Measurements from ENCODE around the gene SGMS1.
"Not testable (repeated sequence)": the region's sequence is repeated elsewhere in the genome, so short reads cannot be mapped to it uniquely, and the experiment has no call there.

Gene SGMS1

DNA sequence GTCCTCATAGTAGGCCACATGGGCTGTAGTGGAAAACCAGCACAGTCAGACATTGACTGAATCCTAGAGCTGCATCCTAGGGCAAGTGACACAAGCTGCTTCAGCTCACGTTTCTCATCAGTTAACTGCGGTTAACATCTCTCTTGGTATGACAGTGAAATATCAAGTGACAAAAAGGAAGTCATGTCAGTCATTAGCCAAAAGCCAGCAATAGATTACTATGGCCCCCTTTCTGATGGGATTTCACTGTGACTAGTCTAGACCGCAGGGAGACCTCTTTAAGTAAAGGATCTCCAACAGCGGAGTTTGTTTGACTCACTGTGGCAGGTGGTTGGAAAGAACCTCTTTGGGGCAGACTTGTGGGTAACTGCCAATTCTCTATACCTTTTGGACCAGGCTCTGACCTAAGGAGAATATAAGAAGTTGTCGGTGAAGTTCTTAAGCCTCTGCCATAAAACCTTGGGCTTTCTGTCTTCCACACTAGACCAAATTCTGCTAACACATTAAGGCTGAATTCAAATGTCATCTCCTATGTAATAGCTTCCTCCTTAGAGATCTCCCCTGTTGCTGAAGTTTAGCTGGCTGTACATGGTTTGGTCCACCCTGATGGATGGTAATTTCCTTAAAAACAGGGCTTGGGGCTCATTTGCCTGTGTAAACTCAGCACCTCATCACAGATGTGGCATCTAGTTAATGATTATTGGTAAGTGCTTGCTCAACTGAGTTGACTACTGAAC lies 115.3 kb downstream of the SGMS1 start:
- no peak for DNase-seq (ENCODE audit: low read depth)

DNA sequence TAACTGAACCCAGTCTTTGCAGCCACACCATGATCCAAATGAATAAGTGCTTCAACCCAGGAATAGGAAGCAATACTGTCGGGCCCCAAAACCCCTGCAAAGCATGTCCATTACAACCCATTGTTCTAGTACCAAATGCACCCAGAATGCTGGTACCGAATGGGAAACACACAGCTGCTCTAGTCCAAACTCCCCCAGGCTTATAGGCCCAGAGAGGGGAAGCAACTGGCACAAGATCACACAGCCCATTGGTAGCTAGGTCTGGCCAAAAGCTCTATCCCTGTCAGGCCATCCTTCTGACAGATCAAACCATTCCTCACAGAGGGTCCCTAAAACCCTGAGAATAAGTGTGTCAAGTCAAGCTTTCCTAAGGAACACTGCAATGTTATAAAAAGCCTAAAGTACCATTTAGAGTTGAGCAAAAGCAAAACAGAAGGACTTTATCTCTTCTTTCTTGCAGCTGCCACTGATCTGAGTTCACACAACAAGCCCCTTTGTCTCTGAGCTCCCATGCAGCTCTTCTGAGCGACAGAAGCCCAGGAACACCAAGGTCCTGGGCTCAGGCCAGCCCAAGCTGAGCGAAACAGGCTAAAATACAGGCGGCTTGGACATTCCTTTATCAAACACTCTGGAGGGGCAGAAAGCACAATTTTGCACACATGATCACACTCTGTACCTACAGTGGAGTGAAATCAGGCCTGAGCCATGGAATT lies 116.7 kb downstream of the SGMS1 start:
- DNase-seq (ENCODE audit: low read depth), result no peak

DNA sequence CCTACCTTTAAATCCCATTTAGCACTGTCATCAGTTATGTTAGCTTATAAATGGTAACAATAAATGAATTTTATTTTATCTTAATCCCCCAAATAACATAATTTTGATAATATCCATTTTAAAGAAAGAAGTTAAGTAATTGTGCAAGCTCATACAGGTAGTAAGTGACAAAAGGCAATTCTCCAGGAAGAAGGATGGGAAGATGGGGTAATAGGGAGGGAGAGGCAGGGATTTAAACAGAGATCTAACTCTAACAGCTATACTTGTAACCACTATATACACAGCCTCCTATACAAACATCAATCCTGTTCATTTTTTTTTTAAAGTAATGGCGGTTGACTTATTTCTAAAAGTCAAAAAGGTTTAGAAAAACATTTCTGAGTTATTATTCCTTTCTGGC lies 119.4 kb downstream of the SGMS1 start:
- DNase-seq (ENCODE audit: low read depth), result no peak

DNA sequence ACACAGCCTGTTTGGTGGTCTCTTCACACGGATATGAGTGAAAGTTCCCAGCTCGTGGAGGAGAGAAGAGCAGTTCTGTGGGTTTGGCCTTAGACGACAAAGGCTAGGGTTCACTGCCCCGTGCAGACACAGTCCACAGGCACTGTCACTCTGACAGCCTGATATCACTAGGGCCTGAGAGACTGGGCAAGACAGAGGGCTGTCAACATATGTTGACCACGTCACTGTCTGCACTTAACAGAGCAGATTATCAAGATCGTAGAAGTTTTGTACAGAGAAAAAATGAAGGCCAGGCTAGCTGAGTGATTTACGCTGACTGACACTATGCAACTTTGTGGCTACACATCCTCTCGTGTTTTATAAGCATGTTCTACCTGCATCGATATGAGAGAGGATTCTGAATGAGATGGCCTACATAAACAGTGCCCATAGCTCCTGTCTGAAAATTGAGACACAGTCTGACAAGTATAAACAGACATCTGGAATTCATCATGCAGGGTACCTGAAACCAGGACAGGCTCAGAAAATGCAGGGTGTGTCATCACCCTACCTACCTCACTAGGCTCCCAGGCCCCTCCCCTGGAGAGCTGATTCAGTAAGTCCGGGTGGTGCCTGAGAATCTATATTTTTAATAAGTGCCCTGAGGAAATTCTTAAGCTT lies 120.0 kb downstream of the SGMS1 start:
- DNase-seq (ENCODE audit: low read depth), result no peak

DNA sequence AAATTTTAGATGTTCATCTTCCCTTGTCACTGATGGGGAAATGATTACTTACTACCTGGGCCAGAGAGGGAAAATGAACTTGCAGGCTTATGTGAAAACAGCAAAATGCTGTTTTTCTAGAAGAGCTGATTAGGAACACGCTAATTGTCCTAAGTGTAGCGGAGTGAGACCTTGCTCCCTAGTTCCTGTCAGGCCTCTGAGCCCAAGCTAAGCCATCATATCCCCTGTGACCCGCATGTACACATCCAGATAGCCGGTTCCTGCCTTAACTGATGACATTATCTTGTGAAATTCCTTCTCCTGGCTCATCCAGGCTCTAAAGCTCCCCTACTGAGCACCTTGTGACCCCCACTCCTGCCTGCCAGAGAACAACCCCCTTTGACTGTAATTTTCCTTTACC lies 120.6 kb downstream of the SGMS1 start:
- not testable (repeated sequence) for DNase-seq (ENCODE audit: low read depth)

DNA sequence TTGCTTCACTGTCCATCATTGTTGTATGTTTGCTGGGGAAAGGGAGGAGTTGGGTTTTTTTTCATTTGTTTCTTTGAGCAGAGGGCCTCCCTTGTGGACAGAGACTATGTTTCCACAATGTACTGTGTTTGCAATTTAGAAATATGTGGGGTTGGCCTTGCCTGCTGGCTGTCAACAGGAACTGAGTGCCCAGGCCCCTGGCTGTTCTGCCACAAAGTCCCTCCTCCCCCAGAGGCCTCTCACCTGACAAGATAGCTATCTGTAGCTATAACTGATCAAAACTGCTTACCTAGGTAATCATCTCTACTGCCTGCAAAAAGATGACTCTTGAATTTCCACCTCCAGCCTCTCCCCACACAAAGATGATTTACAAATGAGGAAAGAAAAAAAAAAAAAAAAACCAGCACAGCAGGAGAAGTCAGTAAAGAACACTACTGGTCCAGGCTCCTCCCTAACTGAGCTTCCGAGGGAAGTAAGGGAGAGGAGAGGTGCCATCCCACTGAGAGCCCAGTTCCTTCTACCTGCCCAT lies 121.8 kb downstream of the SGMS1 start:
- DNase-seq (ENCODE audit: low read depth), result no peak

DNA sequence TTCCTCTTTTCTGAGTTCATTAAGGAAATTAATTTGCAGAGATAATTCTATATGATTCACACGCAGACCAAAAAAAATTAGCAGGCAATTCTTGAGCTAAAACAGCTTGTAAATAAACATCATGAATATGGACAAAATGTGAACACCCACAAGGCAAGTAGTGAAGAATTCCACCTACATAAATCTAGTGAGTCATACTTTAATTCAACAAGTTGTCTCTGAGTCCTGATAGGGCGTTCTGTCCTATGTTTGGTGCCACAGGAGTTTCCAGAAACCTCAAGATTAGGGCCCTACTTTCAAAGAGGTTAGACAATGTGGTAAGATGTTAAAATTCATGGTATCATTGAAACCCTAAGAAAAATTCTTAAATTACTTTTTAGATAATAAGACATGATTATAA lies 122.3 kb downstream of the SGMS1 start:
- no peak for DNase-seq (ENCODE audit: low read depth)

DNA sequence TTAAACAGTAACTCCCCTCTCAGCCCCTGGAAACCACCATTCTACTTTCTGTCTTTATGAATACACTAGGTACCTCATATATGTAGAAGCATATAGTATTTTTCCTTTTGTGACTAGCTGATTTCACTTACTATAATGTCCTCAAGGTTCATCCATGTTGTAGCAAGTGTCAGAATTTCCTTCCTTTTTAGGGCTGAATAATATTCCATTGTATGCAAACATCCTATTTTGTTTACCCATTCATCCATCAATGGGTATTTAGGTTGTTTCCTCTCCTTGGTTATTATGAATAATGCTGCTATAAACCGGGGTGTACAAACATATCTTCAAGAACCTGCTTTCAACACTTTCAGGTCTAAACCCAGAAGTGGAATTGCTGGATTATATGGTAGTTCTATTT lies 125.3 kb downstream of the SGMS1 start:
- no peak for DNase-seq (ENCODE audit: low read depth)

DNA sequence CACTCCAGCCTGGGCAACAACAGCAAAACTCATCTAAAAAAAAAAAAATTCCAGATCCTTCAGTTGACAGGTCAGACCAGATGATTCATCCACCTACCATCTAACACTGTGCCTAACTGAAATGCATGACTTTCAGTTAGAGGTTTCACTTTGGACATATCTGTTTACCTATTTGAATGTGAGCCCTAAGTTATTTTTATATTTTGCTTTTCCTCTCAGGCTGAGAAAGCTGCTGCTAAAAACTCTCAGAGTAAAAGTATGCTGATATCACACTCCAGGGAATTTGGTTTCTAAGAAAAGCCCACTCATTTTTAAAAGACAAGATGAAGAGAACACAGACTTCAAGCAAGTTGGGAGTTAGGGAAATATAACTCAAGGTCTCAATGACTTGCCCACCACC lies 126.0 kb downstream of the SGMS1 start:
- DNase-seq (ENCODE audit: low read depth), result peak; percentile 14

DNA sequence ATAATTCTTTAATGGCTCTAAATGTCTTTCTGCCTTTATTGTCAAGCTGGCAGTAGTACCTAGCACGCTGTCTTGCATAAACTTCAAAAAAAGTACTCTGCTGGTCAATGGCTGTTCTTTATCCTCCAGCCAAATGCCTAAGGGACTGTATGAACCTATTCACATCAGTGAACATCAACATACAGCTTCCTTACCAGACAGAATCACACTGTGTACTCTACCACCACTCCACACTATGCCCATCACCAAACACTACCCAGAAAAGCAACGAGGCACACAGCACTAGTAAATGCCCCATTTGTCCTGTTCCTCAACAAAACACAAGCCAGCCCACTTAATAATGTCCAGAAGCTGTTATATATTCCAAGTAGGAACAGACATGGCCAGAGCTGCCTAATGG lies 127.5 kb downstream of the SGMS1 start:
- no peak for DNase-seq (ENCODE audit: low read depth)

DNA sequence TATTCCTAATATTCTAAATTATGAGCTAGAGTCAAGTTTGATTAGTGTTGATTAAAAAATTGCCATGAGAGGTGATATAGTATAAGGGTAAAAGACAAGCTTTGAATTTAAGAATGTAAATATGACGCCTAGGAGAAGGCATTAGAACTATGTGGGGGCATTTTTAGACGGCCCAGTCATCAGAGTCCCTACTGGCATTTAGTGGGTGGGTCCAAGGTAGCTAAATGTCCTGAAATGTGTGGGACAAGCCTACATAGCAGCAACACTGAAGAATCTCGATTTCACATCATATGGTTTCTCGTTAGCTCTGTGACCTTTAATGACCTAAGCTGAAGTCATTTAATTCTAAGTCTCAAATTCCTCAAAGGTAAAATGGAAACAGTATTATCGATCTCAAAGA lies 133.5 kb downstream of the SGMS1 start:
- no peak for DNase-seq (ENCODE audit: low read depth)

DNA sequence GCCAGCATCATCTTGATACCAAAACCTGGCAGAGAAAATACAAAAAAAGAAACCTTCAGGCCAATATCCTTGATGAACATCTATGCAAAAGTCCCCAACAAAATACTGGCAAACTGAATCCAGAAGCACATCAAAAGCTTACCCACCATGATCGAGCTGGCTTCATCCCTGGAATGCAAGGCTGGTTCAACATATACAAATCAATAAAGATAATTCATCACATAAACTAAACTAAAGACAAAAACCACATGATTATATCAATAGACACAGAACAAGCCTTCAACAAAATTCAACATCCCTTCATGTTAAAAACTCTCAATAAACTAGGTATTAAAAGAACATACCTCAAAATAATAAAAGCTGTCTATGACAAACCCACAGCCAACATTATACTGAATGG lies 139.2 kb downstream of the SGMS1 start:
- DNase-seq (ENCODE audit: low read depth), result not testable (repeated sequence)

DNA sequence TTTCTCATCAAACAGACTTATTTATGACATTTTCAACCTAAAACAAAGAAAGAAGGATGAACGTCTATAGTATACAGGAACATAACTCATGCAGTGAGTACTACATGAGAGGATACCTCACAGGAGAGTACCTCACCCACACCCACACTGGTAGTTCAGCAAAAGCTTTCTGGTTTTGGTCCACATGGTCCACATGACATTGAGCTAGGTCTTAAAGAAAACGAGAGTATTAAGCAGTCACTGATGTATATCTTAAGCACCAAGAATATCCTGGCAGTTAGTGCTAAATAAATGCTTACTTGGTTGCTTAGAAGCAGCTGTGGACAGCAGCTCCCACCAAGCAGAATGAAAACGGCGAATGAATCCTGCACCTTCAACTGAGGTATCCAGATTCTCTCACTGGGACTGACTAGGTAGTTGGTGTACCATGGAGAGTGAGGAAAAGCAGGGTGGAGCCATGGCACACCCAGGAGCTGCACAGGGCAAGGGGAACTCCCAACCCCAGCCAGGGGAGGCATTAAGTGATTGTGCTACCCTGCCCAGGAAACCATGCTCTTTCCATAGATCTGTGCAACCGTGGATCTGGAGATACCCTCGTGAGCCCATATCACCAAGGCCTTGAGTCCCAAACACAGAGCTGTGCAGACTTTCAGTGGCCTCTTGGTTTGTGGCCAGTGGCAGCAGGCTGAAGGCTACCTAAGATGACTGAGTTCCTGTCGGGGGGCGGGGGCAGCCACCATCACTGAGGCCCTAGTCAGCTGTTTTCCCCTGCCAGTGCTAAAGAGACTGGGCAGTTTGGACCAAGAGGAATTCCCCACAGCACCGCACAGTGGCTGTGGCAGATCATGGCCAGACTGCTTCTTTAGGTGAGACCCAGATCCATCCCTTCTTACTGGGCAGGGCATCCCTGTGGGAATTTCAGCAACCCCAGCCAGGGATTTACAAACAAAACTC lies 143.4 kb downstream of the SGMS1 start:
- DNase-seq (ENCODE audit: low read depth), result no peak

DNA sequence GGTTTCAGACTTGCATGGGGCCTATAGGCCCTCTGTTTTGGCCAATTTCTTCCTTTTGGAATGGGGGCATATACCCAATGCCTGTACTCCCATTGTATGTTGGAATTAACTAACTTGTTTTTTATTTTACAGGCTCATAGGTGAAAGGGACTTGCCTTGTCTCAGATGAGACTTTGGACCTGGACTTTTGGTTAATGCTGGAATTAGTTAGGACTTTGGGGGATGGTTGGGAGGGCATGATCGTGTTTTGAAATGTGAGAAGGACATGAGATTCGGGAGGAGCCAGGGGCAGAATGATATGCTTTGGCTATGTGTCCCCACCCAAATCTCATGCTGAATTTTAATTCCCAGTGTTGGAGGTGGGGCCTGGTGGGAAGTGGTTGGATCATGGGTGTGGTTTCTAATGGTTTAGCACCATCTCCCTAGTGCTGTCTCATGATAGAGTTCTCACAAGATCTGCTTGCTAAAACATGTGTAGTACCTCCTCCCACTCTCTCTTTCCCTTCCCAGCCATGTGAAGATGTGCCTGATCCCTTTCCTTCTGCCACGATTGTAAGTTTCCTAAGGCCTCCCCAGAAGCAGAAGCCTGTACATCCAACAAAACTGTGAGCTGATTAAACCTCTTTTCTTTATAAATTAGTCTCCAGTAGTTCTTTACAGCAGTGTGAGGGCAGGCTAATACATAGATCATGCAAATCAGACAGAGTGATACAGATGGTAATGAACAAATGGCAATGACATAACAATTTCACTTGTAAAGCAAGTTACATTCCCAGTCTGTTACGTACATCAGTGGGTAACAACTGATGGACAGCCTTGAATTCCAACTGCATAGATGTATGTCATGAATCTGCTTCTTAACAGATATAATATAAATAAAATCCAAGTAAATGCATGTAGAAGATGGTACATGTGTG lies 146.2 kb downstream of the SGMS1 start:
- no peak for DNase-seq (ENCODE audit: low read depth)

DNA sequence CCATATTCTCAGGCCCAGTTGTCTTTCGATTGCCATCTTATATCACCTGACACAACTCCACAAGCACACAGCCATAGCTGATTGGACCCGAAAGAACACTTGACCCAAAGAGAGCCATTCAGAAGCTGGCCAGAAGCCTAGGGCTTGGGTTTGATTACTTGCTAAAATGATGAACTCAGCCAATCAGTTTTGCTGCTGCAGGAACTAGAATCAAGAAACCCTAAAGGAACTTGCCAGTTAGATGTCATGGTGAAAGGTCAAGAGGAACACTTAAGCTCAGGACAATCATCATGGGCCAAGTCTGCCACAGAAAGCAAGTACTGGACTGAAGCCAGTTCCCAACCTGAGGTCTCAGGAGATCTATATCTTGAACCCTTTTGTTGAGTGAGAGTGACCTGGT lies 150.0 kb downstream of the SGMS1 start:
- DNase-seq (ENCODE audit: low read depth), result no peak

DNA sequence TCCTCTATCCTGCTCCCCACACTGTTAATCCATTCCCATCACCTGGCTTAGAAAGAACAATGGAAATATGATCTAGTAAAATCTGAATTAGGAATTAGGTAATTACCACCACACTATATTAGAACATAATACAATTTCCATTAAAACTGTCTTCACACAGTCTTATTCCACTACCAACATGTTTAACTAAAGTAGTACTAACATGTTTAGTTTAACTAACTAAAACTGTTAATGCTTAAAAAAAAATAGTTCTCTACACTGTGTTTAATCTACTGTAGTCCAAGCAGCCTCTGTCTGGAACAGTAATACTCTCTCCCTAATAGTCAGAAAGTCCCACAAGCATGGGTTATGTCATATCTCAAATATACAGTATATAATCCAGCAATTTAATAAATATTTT lies 150.8 kb downstream of the SGMS1 start:
- DNase-seq (ENCODE audit: low read depth), result no peak

DNA sequence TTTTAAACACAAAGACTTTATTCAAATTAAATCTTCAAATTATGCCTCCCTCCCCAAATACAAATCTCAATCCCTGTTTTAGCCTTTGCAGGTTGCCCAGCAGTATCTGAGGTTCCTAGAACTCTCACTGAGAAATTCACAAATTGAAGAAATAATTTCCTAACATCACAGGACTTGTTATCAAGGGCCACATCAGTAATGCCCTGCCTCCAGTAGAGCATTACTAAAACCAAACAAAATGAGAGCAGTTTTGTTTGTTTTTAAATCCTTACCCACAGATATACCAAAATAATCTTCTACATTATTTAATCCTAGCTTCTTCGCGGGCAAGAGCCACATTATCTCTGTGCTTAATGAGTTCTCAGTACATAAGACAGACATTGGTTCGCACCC lies 152.2 kb downstream of the SGMS1 start:
- DNase-seq (ENCODE audit: low read depth), result no peak

DNA sequence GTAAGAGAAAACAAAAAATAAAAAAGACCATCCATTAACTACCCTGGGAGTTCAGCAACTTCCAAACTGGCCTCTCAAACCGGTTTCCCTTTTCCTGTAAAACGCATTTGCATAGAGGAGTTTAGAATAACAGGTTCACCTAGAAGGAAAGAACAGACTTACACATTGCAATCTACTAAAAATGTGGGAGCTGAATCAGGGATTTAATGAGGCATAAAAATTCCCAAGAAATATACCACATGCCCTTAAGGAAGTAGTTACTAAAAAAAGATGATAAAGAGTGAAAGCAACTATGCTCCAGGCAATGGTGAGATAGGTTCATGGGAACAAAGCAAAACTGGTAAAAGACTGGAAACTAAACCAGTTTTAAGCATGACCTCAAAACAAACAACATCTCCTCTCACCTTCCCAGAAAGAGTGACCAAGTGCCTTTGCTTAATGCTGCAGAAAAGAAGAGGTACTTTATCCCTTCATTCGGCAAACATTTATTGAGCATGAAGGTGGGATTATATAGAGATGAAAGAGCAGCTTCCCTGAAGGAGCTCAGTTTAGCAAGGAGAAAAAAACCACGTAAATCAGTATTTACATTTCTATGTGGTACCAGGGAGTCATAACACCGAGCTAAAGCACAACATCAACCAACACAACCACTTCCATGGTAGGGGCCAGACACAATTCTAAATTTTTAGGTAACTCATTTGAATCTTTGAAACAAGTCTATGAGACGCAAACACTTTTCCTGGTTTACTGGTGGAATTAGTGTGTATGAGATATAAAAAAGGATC lies 152.8 kb downstream of the SGMS1 start:
- DNase-seq (ENCODE audit: low read depth), result no peak

DNA sequence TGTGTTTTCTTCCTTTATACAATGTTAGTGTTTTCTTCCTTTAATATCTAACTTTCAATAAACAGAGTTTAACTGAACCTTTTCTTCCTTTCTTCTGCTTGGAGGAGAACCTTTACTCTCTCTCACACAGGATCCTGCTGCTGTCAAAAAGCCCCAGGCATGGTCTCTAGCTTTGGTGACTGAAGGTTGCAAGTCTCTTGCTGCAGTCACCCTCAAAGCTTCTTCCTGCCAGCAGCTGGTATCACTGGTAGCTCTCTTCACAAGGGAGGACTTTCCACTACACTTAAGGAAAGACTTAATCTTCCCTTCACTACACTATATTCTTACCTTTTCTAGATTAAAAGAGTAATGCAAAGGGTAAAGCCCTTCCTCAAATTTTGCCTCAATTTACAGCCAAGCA lies 153.4 kb downstream of the SGMS1 start:
- no peak for DNase-seq (ENCODE audit: low read depth)

DNA sequence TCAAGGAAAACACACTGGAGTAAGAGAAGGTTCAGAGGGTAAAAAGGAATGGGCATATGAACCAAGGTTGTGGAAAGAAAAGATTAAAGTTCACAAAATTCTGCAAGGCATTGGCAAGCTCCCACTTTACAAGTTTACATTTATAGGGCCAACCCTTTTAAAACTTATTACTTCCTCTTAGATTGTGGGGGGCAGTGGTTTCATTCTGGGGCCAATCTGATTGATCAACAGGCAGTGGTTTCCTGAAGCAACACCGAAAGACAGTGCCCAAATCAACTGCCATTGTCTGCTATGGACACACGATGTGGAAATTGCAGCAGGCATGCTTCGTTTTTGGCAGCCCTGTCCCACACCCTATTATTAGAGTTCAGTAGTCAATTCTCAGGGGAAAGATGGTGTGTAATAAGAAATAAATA lies 154.0 kb downstream of the SGMS1 start:
- peak; percentile 50 for DNase-seq (ENCODE audit: low read depth)
